ENCODE data around the gene GDF15.
"Not testable (repeated sequence)": the region's sequence is repeated elsewhere in the genome, so short reads cannot be mapped to it uniquely, and the experiment has no call there.

Gene GDF15

GRCh38 chr19:18392417-18392816, 6.5 kb downstream of the GDF15 start:
- DNase-seq (ENCODE audit: low spot score) = no peak

DNA sequence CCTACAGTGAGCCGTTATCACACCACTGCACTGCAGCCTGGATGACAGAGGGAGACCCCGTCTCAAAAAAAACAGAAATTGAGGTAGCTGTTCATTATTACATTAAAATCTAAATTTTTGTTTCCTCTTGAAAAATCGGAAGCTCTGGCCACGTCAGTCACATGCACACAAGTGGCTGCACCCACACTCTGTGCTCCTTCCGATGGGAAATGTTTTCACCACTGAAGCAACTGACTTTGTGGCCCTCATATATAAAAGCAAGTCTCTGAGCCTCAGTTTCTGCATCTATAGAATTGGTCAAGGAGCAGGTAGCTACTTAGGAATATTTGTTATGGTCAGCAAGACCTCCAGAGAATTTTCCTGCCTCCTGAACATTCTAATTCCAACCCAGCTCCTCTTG, 7.0 kb downstream of the GDF15 start:
- no peak for DNase-seq (ENCODE audit: low spot score)

GRCh38 chr19:18393836-18394235, 7.9 kb downstream of the GDF15 start:
- DNase-seq (ENCODE audit: low spot score) = no peak

GRCh38 chr19:18396471-18397241, 10.7 kb downstream of the GDF15 start:
- DNase-seq (ENCODE audit: low spot score) = no peak

GRCh38 chr19:18397242-18398202, 11.6 kb downstream of the GDF15 start, which contains the start of gene LRRC25:
Gene LRRC25, minus strand, starts transcription at chr19:18397622. Its CDS starts 659 bp downstream, at chr19:18396963.
- DNase-seq (ENCODE audit: low spot score) = no peak

DNA sequence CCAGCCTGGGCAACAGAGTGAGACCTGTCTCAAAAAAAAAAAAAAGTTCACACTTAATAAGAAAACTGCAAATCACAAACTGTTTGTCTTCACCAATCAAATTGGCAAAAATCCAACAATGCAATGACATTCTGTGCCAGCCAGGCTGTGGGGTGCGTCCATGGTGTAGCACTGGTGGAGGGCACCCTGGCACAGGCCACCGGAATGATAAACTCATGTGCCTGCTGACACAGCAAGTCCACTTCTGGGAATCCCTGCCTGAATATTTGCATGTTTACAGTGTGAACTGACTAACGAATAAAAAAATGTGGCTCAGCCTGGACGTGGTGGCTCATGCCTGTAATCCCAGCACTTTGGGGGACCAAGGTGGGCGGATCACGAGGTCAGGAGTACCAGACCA, 13.1 kb downstream of the GDF15 start:
- DNase-seq (ENCODE audit: low spot score) = peak; percentile 65

DNA sequence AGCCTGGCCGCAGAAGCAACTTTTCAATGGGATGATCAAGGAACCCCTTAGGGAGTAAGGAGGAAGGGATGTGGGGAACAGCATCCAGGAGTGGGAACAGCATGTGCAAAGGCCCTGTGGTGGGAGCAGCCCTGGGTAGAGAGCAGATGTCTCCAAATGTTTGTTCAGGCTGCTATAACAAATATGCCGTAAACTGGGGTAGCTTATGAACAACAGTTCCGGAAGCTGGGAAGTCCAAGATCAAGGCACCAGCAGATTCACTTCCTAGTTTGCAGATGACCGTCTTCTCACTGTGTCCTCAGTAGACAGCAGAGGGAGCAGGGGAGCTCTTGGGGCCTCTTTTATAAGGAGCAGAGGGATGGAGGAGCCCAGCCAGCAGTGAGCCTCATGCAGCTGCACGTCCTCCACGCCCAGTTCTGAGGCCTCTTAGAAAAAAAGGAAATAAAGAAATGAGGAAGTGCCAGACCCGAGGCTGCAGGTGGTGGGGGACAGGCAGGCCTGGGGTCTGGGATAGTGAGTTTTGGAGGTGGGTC, 15.7 kb downstream of the GDF15 start:
- DNase-seq (ENCODE audit: low spot score) = peak; percentile 64

GRCh38 chr19:18402455-18403248, 16.7 kb downstream of the GDF15 start:
- not testable (repeated sequence) for DNase-seq (ENCODE audit: low spot score)

DNA sequence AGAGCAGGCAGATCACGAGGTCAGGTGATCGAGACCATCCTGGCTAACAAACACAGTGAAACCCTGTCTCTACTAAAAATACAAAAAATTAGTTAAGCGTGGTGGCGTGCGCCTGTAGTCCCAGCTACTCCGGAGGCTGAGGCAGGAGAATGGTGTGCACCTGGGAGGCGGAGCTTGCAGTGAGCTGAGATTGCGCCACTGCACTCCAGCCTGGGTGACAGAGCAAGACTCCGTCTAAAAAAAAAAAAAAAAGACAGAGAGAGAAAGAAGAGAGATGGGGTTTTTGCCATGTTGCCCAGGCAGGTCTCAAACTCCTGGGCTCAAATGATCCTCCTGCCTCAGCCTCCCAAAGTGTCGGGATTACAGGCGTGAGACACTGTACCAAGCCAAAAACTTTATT, 19.8 kb downstream of the GDF15 start:
- DNase-seq (ENCODE audit: low spot score) = not testable (repeated sequence)

- DNase-seq (ENCODE audit: low spot score) = no peak
Observed at GRCh38 chr19:18406749-18407148, 20.8 kb downstream of the GDF15 start.

DNA sequence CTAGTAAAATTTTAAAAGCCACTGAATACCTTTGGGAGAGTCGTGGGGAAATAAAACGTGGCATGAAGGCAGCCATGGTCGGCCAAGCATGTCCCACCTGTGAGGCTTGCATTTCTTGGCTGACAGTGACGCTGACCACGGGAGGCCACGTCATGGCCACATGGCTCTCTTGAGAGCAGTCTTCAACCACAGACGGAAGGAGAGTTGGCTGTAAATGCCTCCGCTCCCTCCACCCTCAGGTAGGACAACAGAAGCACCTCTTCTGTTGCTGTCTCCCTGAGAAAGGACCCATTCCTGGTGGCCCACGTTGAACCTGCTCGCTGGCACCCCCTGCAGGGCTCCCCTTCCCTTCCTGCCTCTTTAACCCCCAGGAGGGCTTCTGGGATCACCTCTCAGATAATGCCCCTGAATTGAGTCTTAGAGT, 22.1 kb downstream of the GDF15 start:
- no peak for DNase-seq (ENCODE audit: low spot score)

DNA sequence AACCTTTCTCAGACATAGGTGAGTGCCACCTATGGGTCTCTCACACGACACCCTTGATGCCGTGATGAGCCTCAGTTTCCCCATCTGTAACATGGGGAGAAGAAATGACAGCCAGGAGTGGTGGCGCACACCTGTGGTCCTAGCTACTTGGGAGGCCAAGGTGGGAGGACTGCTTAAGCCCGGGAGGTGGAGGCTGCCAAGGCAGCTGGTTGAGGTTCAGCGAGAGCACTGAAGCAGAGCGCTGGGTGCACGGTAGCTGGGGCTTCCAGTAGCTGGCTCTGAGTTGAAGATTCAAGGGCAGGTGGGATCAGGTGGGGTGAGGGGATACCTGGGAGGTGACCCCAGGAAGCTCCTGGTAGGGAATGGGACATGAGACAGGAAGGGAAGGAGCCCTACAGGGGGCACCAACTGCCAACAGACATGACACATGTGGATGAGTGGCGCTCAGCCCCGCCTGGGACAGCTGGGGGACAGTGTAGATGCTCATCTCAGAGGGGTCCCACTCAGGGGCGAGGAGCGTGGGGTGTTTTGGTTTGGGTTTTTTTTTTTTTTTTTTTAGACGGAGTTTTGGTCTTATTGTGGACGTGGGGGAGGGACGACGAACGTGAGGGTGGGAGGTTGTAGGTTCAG, 26.8 kb downstream of the GDF15 start:
- DNase-seq (ENCODE audit: low spot score) = no peak

GRCh38 chr19:18414504-18415177, 28.7 kb downstream of the GDF15 start:
- DNase-seq (ENCODE audit: low spot score) = no peak

GRCh38 chr19:18415178-18415867, 29.4 kb downstream of the GDF15 start:
- DNase-seq (ENCODE audit: low spot score) = peak; percentile 67

DNA sequence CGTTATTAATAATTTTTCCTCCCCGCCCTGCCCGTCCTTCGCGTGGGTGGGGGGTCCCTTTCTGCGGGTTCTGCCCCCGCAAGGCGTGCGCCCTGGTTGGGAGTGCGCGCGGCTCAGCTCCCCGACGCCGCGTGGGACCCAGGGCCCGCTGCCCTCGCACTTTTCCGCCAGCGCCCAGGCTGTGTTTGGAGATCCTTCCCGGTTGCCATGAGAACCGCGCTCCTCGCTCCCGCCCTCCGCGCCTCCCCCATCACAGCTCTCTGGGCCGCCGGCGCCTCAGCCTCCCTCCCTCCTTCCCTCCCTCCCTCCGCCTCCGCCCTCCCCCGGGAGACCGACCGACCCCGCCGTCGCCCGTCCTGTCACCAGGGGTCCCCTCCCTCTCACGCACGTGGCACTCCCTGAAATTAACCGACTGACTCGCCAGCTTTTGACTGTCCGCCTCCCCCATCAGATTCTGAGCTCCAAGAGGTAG, 30.9 kb downstream of the GDF15 start:
- DNase-seq (ENCODE audit: low spot score) = peak; percentile 91

- peak; percentile 74 for DNase-seq (ENCODE audit: low spot score)
Observed at GRCh38 chr19:18417250-18418028, 31.5 kb downstream of the GDF15 start.

GRCh38 chr19:18418029-18418482, 32.1 kb downstream of the GDF15 start:
- DNase-seq (ENCODE audit: low spot score) = no peak

DNA sequence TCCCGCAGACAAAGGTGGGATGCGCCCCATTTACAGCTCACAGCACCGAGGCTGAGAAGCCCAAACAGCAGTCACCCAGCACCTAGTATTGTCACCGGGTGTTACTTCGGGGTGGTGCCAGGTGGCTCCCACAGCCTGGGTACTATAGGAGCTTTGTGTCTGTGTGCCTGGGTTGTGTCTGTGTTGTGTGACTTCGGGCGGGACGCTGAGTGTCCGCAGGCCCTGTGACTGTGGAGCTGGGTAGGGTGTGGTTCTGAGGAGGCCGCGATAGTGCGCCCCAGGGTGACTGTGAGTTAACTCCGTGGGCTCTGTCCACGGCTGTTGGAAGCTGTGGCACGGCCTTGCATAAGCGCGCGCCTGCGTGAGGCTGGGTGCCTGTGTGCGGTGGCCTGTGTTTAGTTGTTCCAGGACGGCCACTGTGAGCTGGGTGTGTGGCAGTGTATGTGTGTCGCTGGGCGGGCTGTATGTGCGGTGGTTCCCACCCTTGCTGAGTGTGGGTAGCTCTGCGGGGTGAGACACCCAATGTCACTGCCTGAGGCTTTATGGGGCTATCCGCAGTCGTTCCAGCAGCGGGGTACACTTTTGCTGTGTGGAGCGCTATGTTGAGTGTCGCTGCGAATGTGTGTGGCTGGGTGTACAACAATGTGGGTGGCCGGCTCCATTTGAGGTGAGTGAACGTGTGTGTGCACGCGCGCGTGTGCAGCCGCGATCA, 32.7 kb downstream of the GDF15 start:
- no peak for DNase-seq (ENCODE audit: low spot score)
